Right renal cortex interstitium (tissue), 3 donors: Measurements from ENCODE around the gene ALPL. TPM values are rescaled to one million over a fixed set of nuclear protein-coding genes. Genes with fewer than 3 reads are reported as not detected.

ENCODE experiments used
- DNase-seq, 3 donors: peaks; one replicate each; pipeline ENCODE4 v3.0.0-alpha.2; 2013; ENCODE audit warnings: low read depth in 3 of 3, low spot score in 2 of 3
- polyA plus RNA-seq, 3 donors: library from polyadenylated mRNA; unstranded; fragments of 120-200 nt; gene quantifications; one replicate each; pipeline ENCODE4 v1.2.1, GENCODE V29; 2013; ENCODE audit not compliant: insufficient read length in 3 of 3

ALPL gene
- polyA plus RNA-seq, 3 donors = 29.1 to 30.4 (median 30.2) TPM

DNA sequence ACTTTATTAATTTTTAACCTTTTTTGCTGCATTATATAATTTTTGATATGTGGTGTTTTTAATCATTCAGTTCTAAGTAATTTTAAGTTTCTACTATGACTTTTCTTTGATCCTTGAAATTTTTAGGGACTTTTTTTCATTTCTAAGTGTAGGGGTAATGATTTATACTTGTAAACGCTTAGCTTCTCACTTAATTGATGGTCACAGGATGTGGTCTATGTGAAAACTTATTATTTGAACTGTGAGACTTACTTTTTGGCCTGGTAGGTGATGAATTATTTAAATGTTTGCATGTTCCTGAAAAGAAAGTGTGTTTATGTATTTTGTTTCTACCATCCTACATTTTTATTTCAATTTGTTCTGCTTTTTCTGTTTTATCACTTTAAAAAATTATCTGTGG, 17.2 kb downstream of the ALPL start:
- DNase-seq = no peak

DNA sequence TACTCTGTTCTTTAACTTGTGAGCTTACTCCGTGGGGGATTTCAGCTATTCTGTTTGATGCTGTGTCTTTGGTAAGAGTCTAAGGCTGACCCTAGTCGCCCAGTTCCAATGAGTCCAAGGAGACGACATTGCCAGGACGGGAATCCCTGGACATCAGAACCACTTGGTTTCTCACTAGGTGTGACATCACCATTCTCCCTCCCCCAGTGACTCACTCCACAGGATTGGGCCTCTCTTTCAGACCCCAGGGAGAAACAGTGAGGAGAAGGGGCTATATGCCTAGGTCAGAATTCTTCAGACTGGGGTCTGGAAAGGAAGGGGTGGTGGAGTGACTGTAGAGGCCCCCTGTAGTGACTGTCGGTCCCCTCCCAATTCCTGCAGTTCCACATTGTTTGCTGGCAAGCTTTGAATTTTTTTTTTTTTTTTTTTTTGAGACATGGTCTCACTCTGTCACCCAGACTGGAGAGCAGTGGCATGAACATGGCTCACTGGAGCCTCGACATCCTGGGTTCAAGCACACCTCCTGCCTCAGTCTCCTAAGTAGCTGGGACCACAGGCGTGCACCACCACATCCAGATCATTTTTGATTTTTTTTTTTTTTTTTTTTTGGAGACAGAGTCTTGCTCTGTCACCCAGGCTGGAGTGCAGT, 21.3 kb downstream of the ALPL start:
- no peak for DNase-seq

DNA sequence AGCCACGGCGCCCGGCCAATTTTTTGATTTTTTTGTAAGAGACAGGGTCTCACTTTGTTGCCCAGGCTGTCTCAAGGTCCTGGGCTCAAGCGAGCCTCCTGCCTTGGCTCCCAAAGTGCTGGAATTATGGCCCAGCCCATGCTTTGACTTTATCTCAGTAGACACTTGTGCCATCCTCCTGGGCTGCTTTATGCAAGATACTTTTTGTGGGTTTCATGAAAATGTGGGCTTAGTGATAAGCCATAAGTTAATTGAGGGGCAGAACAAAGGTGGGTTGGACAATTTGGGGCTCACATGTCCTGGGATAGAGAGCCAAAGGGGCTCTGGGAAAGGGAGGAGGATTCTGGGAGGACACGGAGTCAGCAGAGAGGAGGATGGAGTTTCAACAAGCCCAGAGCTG, 22.0 kb downstream of the ALPL start:
- no peak for DNase-seq

DNA sequence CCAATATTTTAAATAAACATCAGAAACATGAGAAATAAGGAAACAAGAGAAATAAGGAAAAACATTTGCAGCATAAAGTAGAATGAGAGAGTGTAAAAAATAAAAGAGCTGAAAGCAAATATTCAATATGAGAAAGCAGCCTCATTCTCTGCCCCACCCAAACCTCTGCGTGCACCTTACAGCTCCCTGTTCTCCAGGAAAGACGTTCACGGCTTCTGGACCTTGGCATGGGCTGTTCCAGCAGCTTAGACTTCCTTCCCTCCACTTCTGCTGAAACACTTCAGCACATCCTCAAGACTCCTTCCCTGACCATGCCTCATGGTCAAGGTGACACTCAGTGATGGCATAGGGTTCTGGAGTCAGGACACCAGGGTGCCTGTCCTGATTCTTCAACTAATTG, 23.3 kb downstream of the ALPL start:
- no peak for DNase-seq

DNA sequence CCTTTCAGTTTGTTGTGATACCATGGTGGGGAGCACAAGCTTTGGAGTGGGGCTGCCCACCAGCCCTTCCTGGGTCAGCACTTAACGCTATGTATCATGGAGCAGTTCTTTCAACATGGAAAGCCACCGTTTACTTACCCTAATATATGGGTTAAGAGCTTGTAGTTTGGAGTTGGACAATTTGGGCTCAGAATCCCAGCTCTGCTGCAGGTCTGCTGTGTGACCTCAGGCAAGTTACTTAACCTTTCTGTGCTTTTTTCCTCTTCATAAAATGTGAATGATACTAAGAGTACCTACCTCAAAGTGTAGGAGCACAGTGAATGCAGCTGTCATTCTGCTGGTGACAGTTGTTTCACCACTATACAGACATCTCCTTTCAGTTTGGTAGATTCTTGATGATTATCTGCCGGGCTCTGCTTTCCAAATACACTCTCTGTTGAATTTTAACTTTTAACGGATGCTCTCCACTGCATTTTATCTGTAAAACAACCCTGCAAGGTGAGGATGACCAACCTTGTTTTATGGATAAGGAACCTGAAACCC, 23.8 kb downstream of the ALPL start:
- no peak for DNase-seq

DNA sequence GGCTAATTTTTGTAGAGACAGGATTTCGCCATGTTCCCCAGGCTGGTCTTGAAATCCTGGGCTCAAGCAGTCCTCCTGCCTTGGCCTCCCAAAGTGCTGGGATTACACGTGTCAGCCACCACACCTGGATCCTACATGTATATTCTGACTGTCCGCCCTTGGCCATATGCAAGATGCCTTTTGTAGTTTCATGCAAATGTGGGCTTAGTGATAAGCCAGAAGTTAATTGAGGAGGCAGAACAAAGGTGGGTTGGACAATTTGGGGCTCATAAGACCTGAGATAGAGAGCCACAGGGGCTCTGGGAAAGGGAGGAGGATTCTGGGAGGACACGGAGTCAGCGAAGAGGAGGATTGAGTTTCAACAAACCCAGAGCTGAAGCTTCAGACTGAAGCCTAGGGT, 24.9 kb downstream of the ALPL start:
- no peak for DNase-seq

DNA sequence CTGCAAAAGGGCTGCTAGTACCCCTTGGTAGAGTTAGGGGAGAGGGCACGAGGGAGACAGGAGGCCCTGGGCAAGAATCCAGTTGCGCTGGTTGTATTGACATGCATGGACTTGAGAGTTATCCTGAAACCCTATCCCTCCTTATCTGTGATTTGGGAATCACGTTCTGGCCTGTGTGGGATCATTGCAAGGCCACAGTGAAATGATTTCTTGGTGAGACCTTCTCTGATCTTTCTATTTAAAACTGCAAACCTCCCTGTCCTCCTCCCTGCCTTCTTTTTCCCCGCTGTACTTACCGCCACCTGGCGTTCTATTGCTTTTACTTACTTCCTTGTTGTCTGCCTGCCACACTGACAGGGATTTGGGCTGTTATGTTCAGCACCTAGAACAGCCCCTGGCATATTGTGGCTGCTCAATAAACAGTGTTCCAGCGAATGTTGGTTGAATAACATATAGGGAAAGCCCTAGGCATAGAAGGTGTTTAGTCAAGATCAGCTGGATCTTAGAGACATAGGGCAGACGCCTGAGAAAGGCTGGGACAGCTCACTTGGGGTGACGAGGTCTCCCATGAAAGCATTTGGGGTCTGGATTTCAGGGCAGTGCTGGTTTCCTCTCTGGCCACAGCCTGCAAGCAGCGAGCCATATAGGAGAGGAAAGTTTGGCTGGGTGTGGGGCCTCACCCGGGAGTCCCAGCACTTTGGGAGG, 25.6 kb downstream of the ALPL start:
- DNase-seq = no peak

DNA sequence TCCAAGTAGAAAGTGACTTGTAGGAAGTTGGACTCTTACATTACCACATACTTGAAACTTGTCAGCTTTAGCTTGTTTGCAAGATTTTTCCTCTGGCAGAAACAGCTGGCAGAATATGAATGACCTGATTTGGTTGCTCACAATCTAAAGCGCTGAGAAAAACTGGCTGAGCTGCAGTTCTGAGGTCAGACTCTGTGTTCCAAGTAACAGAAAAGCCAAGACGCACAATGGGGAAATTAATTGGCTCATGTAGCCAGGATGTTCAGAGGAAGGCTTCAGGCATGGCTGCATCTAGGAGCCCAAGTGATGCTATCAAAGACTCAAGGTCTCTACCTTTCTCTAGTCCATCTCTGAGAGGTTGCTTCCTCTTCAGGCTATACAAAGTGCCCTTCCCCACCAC, 27.0 kb downstream of the ALPL start:
- DNase-seq = no peak

DNA sequence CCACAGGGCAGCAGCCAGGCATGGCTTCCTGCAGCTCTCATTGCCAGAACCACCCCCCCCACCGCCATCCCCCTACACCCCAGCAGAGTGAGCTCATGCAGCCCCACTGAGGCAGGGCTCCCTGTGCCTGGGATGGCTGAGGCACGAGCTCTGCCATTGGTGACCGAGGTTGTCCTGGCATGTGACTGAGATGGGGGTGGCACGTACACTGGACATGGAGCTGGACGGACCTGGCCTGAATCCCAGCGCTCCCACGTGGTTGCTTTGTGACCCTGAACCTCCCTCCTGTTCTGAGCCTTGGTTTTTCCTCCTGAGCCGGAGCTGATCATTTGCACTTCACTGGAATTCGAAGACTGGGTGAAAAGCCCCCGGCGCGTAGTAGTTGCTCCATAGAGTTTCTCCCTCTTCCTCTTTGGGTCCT, 28.3 kb downstream of the ALPL start:
- no peak for DNase-seq

DNA sequence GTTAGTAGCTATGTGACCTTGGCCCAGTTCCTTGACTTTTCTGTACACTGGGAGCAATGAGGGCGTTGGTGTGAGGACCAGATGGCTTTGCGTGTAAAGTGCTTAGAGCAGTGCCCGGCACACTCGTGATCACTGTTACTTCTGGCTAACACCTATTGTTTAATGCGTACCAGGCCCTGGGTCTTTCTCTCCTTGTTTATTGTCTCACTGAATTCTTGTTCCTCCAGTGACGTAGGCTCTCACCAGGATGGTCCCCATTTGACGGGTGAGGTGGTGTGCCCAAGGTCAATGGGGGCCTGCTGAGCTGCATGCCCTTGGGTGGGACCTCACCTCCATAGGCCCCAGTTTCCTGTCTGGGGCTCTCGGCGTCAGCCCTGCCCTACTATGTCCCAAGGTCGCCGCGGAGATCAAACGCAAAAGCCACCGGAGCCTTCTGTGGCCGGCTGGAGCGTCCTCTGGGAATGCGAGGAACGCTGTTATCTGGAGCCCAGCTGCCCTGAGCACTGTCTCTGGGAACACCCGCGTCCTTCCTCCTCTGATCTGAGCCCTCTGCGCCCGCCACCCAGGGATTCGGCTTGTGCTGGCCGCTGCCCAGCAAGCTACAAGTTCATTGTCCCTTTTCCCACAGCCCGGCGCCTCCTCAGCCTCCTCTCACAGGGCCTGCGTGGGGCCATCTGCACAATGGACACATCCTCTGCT, 28.9 kb downstream of the ALPL start:
- DNase-seq = no peak

DNA sequence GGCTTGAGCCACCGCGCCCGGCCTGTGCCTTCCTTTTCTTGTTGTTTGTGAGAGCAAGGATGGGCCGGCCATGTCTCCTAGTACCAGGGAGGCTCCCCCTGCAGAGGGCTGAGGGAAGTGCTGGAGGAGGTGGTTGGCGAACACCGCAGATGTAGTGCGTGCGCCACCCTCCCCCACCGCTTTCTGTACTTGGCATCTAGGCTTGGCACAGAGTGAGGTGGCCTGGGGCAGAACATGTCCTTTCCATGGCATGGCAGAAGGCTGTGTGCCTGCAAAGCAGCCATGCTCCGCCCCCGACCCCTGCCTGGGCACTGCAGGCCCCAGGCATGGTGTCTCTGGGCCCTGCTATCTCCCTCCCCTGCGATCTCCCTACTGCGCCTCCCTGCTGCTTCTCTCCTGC, 30.7 kb downstream of the ALPL start:
- no peak for DNase-seq

DNA sequence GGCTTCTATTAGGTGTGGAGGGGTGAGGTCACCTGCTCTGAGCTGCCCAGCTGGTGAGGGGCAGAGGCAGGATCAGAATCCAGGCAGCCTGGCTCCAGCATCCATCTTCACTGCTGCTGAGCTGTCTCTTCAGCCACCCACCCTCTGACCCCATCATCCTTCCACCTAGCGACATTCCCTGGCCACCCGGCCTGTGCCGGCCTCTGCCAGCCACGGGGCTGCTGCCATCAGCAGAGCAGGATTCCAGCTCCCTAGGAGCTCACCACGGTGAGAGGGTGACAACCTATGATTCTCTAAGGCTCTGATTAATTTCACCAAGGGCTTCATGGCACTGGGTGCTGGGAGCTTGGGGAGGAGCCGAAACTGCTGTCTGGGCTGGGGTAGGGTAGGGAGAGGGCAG, 32.1 kb downstream of the ALPL start:
- DNase-seq = no peak

DNA sequence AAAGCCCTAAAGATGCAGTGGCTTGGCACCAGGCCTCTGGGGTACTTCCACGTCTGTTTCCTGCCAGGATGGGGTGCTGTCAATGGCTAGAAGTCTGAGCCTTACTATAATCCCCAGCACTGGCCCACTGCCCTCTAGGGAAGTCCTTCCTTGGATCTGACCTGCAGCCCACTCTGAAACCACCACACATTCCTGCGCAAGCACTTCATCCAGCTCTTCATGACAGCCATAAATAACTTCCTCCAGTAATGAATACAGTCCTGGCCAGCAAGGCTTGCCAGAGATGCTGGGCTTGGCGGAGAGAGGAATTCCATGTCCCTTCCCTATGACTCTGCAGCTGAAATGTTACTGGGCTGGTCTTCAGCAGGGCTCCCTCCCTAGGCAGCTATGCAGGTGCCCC, 32.6 kb downstream of the ALPL start:
- DNase-seq = no peak

DNA sequence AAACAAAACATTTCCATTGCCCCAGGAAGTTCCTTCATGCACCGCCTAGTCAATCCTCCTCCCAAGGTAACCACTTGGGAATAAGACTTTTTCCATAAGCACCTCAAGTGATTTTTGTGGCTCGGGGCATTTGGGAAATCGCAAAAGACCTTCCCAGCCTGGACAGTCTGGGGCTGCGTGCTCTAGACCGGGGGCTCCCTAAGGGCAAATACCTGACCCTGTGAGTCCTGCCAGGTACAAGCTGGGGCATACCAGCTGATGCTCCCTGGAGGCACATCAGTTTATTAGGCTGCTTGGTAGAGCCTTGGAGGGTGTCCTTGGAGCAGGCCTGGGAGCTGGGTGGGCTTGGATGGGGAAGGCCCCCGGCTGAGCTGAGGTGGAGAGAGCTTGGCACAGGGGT, 34.4 kb downstream of the ALPL start:
- DNase-seq = no peak

DNA sequence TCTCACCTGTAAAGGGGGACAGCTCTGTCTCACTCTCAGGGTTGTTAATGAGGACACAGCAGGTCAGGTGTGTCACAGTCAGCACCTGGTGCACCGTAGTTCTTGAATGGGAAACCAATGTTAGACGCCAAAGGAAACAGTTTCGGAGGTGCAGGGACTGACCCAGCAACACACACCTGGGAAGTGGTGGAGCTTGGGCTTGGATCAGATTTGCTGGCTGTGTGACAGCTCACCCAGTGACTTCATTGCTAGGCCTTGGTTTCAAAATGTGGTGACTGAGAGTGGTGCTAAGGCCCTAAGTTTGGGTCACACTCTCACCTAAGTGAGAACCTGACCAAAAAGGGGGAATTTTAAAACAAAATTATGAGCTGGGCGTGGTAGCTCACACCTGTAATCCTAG, 34.9 kb downstream of the ALPL start:
- no peak for DNase-seq

DNA sequence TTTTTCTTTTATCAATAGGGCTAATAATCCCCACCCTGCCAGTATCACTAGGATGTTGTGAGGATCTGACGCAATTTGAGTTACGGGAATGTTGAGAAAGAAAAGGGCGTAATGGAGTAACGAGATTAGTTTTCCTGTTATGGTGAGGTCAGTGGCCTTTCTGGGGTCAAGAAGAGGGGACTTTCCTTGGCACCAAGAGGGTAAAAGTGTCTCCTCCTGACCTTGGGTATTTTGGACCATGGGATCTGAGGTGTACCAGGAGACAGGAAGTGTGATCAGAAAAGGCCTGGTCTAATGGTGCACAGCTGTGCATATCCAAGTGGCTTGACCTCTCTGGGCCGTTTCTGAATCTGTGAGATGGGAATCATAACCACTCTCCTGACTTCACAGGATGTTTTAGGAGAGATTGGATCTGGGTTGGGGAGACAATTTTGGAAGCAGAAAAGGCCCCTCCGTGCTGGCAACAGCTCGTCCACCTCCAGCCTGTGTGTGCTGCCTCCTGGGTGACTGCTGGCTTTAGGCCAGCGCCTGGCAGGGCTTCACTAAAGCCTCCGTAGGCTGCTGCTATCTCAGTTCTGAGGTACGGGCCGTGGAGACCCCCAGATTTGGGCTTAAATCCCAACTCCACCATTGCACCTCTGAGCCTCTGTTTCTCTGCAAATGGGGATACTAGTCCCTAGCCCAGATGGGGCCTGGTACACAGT, 37.1 kb downstream of the ALPL start:
- no peak for DNase-seq

DNA sequence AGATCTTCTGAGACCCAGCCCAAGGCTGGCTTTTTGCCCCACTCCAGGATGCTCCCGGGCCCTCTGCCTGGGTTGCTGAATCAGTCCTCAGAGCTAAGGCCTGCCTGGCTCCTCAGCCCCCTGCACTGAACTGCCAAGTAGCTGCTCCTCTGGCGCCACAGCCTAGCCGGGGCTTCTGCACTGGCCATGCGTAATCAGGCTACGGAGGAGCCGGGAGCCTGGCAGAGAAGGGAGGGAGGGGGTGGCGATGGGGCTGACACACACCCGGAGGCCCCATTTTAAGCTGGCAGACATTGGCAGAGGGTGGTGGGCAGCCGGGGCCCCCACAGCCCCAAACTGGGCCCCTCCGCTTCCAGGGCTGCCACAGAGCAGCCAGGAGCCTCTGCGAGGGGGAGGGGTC, 38.7 kb downstream of the ALPL start:
- no peak for DNase-seq

DNA sequence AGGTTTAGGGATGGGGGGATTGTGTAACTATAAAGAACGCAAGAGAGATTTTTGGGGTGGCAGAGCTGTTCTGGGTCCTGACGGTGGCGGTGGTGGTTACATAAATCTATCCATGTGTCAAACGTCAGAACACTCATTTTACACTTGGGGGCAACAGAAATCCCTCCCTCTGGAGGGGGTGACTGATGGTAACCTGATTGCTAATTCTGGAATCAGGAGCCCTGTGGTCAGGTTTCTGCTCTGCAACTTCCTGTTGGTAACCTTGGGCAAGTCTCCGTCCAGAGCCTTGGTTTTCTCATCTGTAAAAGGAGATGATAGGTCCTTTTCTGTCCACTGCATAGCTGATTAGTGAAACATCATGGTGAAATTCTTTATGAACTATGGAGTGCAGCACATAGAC, 40.9 kb downstream of the ALPL start:
- DNase-seq = no peak

DNA sequence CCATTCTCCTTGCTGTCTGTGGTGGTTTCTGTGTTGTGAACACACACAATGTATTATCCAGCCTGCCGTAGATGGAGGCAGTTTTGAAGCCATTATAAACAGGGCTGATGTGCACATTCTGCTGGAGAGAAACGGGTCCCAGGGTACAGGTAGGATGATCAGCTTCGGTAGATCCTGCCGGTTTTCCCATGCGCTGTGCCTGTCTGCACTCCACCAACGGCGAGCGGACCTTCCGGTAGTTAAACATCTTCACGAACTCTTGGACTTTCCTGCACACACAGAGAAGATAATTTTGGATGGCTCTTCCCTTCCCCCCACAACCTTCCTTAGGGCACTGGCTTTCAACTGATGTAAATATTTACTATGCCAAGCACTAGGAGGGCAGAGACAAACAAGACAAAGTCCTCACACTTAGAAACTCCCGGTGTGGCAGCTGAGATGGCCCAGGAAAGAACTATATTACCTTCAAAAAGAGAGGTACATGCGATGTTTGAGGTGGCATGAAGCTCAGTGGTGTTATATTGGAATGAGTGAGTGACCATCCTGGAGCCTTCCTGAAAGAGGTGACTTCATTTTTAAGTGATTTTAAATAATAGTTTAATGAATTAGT, 41.7 kb downstream of the ALPL start:
- DNase-seq = no peak

DNA sequence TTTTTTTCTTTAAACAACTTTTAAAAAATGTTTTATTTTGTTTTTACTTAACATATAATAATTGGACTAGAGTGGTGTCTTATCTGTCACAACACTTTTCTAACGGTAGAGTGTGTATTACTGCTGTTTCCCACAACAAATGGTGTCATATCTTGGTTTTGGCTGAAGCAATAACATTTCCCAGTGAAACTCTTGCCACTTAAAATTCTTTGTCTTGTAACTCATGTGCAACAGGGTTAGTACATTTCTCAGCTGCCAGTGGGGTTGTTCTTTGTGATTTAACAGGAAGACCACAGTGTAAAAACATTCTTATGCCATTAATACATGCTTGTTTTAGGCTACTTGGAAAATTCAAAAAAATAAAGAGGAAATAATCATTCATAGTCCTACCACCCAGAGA, 43.5 kb downstream of the ALPL start:
- no peak for DNase-seq
